ENCODE measurements around the gene TSN. TPM values are rescaled to one million over a fixed set of nuclear protein-coding genes. Genes with fewer than 3 reads are reported as not detected.

The TSN gene
- 111 and 115 TPM in 2 replicates for total RNA-seq
- long read RNA-seq, transcript TSN-201 (6 exons, 3,420 nt) = major isoform, 803 of 880 reads
- long read RNA-seq, transcript TSN-210 (5 exons, 605 nt) = minor isoform, 5 of 880 reads
- long read RNA-seq, transcript TSN-204 (6 exons, 2,843 nt) = minor isoform, 16 of 880 reads
- long read RNA-seq, transcript TSN-212 (5 exons, 3,328 nt) = minor isoform, 12 of 880 reads
- long read RNA-seq, partial matches to known transcripts = 19 of 880 reads
- long read RNA-seq, other reads (novel, unspliced or antisense) = 21 of 880 reads

DNA sequence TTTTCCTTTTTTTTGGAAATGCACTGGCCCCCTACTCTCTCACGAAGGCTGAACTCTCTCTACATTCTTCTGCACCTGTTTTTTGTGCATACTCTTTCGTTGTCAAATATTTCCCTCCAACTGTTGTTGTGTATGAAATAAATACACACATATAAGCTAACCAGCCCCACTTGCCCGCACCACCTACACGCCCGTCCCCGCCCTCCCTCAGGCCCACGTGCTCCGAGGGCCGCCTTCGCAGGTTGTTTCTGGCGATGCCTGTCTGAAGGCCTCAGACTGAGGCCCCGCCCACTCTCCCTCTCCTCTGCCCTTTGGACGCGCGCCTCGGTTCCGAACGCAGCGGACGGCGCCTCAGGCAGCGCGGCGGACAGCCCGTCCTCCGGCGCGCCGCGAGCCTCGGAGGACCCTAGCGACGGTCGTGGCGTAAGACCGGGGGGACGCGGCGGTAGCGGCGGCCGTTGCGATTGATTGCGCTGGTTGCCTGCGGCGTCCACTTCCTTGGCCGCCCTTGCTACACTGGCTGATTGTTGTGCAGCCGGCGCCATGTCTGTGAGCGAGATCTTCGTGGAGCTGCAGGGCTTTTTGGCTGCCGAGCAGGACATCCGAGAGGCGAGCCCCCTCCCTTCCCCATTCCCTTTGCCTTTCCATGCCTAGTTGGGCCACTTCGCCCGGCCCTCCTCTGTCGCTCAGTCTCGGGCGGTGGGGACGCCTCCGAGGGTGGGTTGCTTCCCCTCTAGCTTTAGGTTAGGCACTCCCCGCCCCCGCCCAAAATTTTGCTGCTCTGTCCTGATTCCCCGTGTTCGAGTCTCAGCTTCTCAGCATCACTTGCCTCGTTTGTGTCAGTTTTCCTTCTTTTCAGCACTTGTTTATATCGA, at the start of gene TSN:
TSN (plus strand) TSS at position 415 of the 875 bp plus-strand sequence; CDS start at position 544, 129 bp downstream.
- Mint-ChIP-seq H3K27me3 (ENCODE audit: low read depth) (no peaks in the 10 kb centered on the region), H3K27ac (ENCODE audit: unreplicated experiment) (peak within 1 kb of the TSS; percentile 78), H3K4me1 (peaks cover 26% of the 10 kb centered on the region), H3K36me3 (ENCODE audit: low read depth) (no peaks in the 10 kb centered on the region), H3K4me3 (peak within 1 kb of the TSS; percentile 96), H3K9me3 (no peaks in the 10 kb centered on the region)
- TF ChIP-seq, protein P1, sequence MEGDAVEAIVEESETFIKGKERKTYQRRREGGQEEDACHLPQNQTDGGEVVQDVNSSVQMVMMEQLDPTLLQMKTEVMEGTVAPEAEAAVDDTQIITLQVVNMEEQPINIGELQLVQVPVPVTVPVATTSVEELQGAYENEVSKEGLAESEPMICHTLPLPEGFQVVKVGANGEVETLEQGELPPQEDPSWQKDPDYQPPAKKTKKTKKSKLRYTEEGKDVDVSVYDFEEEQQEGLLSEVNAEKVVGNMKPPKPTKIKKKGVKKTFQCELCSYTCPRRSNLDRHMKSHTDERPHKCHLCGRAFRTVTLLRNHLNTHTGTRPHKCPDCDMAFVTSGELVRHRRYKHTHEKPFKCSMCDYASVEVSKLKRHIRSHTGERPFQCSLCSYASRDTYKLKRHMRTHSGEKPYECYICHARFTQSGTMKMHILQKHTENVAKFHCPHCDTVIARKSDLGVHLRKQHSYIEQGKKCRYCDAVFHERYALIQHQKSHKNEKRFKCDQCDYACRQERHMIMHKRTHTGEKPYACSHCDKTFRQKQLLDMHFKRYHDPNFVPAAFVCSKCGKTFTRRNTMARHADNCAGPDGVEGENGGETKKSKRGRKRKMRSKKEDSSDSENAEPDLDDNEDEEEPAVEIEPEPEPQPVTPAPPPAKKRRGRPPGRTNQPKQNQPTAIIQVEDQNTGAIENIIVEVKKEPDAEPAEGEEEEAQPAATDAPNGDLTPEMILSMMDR (conservative IDR thresholded peaks at IDR 0.05) = no peak
- peak; percentile 94 for DNase-seq (ENCODE audit: low read depth, low spot score)

DNA sequence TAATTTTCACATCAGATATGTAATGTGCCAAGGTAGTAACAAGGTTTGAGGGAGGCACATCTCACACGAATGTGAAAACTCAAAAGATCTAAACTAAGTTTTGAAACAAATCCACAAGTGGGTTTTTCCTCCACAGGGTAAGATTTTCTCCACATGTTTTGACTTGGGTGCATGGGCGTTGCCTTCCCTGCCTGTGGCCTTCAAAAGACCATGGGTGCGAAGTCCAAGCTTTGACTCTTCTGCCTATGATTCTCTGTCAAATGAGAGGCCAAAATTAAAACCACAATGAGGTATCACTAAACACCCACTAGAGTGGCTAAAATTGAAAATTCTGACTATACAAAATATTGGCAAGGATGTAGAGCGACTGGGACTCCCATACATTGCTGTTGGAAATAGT, 49.5 kb upstream of the TSN start:
- TF ChIP-seq, protein P1 (conservative IDR thresholded peaks at IDR 0.05) = no peak
- Mint-ChIP-seq H3K4me3 (no peak overlapping the region), H3K27me3 (ENCODE audit: low read depth) (no peaks in the 10 kb centered on the region), H3K27ac (ENCODE audit: unreplicated experiment) (no peak overlapping the region), H3K9me3 (no peaks in the 10 kb centered on the region), H3K36me3 (ENCODE audit: low read depth) (no peaks in the 10 kb centered on the region), H3K4me1 (peaks cover 22% of the 10 kb centered on the region)
- no peak for DNase-seq (ENCODE audit: low read depth, low spot score)

DNA sequence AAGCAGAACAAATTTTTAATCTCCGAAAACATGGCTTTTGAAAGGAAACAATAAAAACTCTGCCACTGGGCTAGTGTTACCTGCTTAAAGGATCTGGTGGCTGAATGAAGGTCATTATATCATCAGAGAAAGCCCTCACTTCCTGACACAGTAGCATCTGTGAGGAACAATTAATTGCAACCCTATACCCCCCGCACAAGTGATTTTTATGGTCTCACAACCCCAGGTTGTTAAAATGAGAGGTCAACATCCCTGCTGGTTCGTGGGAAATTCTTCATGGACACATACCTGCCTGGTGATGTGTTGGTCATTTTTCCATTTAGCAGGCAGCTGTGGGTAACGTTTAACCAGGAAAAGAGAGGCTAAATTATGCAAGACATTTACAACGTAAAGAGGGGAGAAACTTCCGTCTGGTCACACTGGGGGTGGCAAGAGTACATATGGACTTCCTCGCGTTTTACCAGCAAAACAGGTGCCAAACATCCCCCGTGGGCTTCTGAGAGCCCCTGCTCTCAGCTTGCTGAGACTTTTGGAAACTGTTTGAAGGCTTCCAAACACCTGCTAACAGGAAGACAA, 48.0 kb upstream of the TSN start:
- H3K4me1 Mint-ChIP-seq = peaks cover 22% of the 10 kb centered on the region
- H3K9me3 Mint-ChIP-seq = no peaks in the 10 kb centered on the region
- no peaks in the 10 kb centered on the region for H3K27me3 Mint-ChIP-seq (ENCODE audit: low read depth)
- H3K4me3 Mint-ChIP-seq = no peak overlapping the region
- H3K27ac Mint-ChIP-seq (ENCODE audit: unreplicated experiment) = no peak overlapping the region
- no peaks in the 10 kb centered on the region for H3K36me3 Mint-ChIP-seq (ENCODE audit: low read depth)
- no peak for DNase-seq (ENCODE audit: low read depth, low spot score)
- TF ChIP-seq, protein P1 (conservative IDR thresholded peaks at IDR 0.05) = no peak

DNA sequence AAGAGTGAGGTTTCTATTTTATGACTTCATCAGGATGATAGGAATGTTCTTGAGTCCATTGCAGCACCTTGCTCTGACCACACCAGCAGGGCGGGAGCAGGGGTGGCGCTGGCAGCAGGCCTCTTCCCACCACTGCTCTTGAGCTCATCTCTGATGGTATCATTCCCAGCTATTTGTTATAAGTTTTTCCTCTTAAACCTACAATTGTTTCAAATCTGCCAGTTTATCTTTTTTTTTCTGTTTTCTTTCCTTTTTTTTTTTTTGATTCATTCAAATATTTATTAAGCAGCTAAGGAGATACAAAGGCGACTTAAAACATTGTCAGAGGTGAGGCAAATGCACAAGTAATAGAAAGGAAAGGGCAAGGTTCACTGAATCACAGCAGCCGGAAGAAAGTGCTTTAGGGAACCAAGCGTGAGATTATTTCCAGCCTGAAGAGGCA, 47.5 kb upstream of the TSN start:
- H3K36me3 Mint-ChIP-seq (ENCODE audit: low read depth) = no peaks in the 10 kb centered on the region
- H3K9me3 Mint-ChIP-seq = no peaks in the 10 kb centered on the region
- DNase-seq (ENCODE audit: low read depth, low spot score) = no peak
- no peaks in the 10 kb centered on the region for H3K27me3 Mint-ChIP-seq (ENCODE audit: low read depth)
- H3K27ac Mint-ChIP-seq (ENCODE audit: unreplicated experiment) = no peak overlapping the region
- H3K4me1 Mint-ChIP-seq = peaks cover 22% of the 10 kb centered on the region
- TF ChIP-seq, protein P1 (conservative IDR thresholded peaks at IDR 0.05) = no peak
- H3K4me3 Mint-ChIP-seq = no peak overlapping the region

DNA sequence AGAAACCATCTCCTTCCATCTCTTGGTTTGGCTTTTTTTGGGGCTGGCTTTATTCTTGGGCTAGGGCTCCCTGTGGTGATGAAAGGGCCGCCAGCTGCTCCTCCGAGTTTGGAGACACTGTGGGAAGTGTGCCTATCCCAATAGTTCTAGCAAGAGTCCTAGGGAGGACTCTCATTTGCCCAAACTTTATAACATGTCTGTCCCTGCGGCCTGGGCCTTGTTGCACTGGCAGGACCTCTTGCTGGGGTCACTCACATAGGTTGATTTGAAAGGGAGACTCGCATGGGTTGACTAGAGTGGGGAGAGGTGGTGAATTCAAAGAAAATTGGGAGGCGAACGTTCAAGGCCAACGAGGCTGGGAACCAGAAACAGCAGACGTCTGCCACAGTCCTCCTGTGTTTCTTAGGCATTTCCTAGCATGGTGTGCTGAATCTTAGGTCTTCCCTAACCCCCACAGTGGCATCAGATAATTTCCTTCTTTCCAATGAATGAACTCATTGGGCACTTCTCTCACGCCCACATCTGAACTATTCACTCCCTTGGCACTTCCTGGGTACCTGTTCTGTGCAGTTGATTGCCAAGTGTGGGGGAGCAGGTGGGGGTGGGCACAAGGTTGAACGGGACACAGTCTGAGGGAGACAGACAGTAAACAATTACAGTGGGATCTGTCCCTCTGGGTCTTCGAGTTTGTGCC, 45.5 kb upstream of the TSN start:
- no peak overlapping the region for H3K27ac Mint-ChIP-seq (ENCODE audit: unreplicated experiment)
- H3K36me3 Mint-ChIP-seq (ENCODE audit: low read depth) = no peaks in the 10 kb centered on the region
- no peak for DNase-seq (ENCODE audit: low read depth, low spot score)
- peaks cover 22% of the 10 kb centered on the region for H3K4me1 Mint-ChIP-seq
- H3K4me3 Mint-ChIP-seq = no peak overlapping the region
- no peaks in the 10 kb centered on the region for H3K27me3 Mint-ChIP-seq (ENCODE audit: low read depth)
- H3K9me3 Mint-ChIP-seq = no peaks in the 10 kb centered on the region
- TF ChIP-seq, protein P1 (conservative IDR thresholded peaks at IDR 0.05) = no peak

All from neural crest cell (in vitro differentiated cells).